ENCODE measurements around the gene SEC24C. TPM values are rescaled to one million over a fixed set of nuclear protein-coding genes. Genes with fewer than 3 reads are reported as not detected.
"Not testable (repeated sequence)": the region's sequence is repeated elsewhere in the genome, so short reads cannot be mapped to it uniquely, and the experiment has no call there.

Gene SEC24C
- polyA plus RNA-seq, 1 donor, result 66.9 TPM

- no peak overlapping the region for H3K4me3 ChIP-seq (ENCODE audit: low read length)
- no peak for DNase-seq
- peaks cover 78% of the 10 kb centered on the region for H3K36me3 ChIP-seq (ENCODE audit: control insufficient read depth, insufficient read depth, low read length)
- WGBS (ENCODE audit: insufficient coverage, low lambda C conversion rate), result 100% methylated on average over 2 of the region's 22 CpGs
- H3K9me3 ChIP-seq (ENCODE audit: control insufficient read depth, low read depth, low read length), result no peaks in the 10 kb centered on the region
- no peak overlapping the region for H3K27ac ChIP-seq (ENCODE audit: low read length)
- H3K4me1 ChIP-seq (ENCODE audit: control insufficient read depth, insufficient read depth, low read length), result peaks cover 12% of the 10 kb centered on the region
- H3K27me3 ChIP-seq (ENCODE audit: control insufficient read depth, insufficient read depth, low read length), result no peaks in the 10 kb centered on the region
Observed at GRCh38 chr10:73790886-73791625, 46.9 kb downstream of the SEC24C start.

DNA sequence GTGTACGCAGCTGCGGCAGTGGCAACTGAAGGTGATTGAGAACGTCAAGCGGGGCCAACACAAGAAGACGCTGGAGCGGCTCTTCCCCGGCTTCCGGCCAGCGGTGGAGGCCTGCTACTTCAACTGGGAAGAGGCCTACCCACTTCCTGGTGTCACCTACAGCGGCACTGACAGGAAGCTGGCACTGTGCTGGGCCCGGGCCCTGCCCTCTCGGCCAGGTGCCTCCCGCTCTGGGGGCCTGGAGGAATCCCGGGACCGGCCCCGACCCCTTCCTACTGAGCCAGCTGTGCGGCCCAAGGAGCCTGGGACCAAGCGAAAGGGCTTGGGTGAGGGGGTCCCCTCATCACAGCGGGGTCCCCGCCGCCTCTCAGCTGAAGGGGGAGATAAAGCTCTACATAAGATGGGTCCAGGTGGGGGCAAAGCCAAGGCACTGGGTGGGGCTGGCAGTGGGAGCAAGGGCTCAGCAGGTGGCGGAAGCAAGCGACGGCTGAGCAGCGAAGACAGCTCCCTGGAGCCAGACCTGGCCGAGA is 47.8 kb downstream of the SEC24C start:
- H3K27me3 ChIP-seq (ENCODE audit: control insufficient read depth, insufficient read depth, low read length), result no peaks in the 10 kb centered on the region
- peaks cover 12% of the 10 kb centered on the region for H3K4me1 ChIP-seq (ENCODE audit: control insufficient read depth, insufficient read depth, low read length)
- no peaks in the 10 kb centered on the region for H3K9me3 ChIP-seq (ENCODE audit: control insufficient read depth, low read depth, low read length)
- no CpG with 5 or more reads among the region's 26 CpGs for WGBS (ENCODE audit: insufficient coverage, low lambda C conversion rate)
- no peak overlapping the region for H3K4me3 ChIP-seq (ENCODE audit: low read length)
- no peak overlapping the region for H3K27ac ChIP-seq (ENCODE audit: low read length)
- no peak for DNase-seq
- peaks cover 85% of the 10 kb centered on the region for H3K36me3 ChIP-seq (ENCODE audit: control insufficient read depth, insufficient read depth, low read length)

- peaks cover 94% of the 10 kb centered on the region for H3K36me3 ChIP-seq (ENCODE audit: control insufficient read depth, insufficient read depth, low read length)
- no CpG with 5 or more reads among the region's 5 CpGs for WGBS (ENCODE audit: insufficient coverage, low lambda C conversion rate)
- DNase-seq, result no peak
Observed at GRCh38 chr10:73793456-73793855, 49.3 kb downstream of the SEC24C start.

DNA sequence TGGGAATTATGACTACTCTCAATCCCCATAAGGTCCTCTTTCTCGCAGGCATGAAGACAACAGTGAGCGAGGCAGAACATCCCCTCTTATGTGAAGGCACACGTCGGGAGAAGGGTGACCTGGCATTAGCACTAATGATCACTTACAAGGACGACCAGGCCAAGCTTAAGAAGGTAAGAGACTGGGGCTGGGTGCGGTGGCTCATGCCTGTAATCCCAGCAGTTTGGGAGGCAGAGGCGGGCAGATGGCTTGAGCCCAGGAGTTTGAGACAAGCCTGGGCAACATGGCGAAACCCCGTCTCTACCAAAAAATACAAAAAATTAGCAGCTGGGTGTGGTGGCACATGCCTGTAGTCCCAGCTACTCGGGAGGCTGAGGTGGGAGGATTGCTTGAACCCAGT is 51.3 kb downstream of the SEC24C start:
- whole genome bisulfite sequencing (ENCODE audit: insufficient coverage, low lambda C conversion rate), result no CpG with 5 or more reads among the region's 10 CpGs
- H3K27ac ChIP-seq (ENCODE audit: low read length); DNase-seq; H3K9me3 ChIP-seq (ENCODE audit: control insufficient read depth, low read depth, low read length); H3K4me3 ChIP-seq (ENCODE audit: low read length); H3K4me1 ChIP-seq (ENCODE audit: control insufficient read depth, insufficient read depth, low read length); H3K27me3 ChIP-seq (ENCODE audit: control insufficient read depth, insufficient read depth, low read length): not testable (repeated sequence)
- peaks cover 96% of the 10 kb centered on the region for H3K36me3 ChIP-seq (ENCODE audit: control insufficient read depth, insufficient read depth, low read length)

More at GRCh38 chr10:73793456-73793855, 49.3 kb downstream of the SEC24C start:
- Histone ChIP-seq H3K9me3 (ENCODE audit: control insufficient read depth, low read depth, low read length) (no peaks in the 10 kb centered on the region), H3K27ac (ENCODE audit: low read length) (no peak overlapping the region), H3K4me1 (ENCODE audit: control insufficient read depth, insufficient read depth, low read length) (no peaks in the 10 kb centered on the region), H3K27me3 (ENCODE audit: control insufficient read depth, insufficient read depth, low read length) (no peaks in the 10 kb centered on the region), H3K4me3 (ENCODE audit: low read length) (no peak overlapping the region)

DNA sequence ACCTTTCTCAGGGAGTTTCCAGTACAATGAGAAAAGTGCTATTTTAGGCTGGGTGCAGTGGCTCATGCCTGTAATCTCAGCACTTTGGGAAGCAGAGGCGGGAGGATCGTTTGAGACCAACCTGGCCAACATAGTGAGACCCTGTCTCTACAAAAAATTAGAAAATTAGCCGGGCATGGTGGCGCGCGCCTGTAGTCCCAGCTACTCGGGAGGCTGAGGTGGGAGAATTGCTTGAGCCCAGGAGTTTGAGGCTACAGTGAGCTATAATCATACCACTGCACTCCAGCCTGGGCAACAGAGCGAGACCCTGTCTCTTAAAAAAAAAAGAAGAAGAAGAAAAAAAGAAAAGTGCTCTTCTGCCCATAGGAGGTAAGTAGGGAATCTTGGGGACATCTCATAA is 51.9 kb downstream of the SEC24C start:
- not testable (repeated sequence) for H3K4me1 ChIP-seq (ENCODE audit: control insufficient read depth, insufficient read depth, low read length); H3K27me3 ChIP-seq (ENCODE audit: control insufficient read depth, insufficient read depth, low read length); H3K27ac ChIP-seq (ENCODE audit: low read length); H3K9me3 ChIP-seq (ENCODE audit: control insufficient read depth, low read depth, low read length); DNase-seq; H3K4me3 ChIP-seq (ENCODE audit: low read length)
- H3K36me3 ChIP-seq (ENCODE audit: control insufficient read depth, insufficient read depth, low read length), result peaks cover 96% of the 10 kb centered on the region
- no CpG with 5 or more reads among the region's 8 CpGs for WGBS (ENCODE audit: insufficient coverage, low lambda C conversion rate)

GRCh38 chr10:73796766-73797165 is 52.6 kb downstream of the SEC24C start:
- Histone ChIP-seq H3K36me3 (ENCODE audit: control insufficient read depth, insufficient read depth, low read length) (peaks cover 96% of the 10 kb centered on the region), H3K27ac (ENCODE audit: low read length) (no peak overlapping the region), H3K9me3 (ENCODE audit: control insufficient read depth, low read depth, low read length) (no peaks in the 10 kb centered on the region), H3K4me3 (ENCODE audit: low read length) (no peak overlapping the region), H3K4me1 (ENCODE audit: control insufficient read depth, insufficient read depth, low read length) (no peaks in the 10 kb centered on the region), H3K27me3 (ENCODE audit: control insufficient read depth, insufficient read depth, low read length) (no peaks in the 10 kb centered on the region)
- DNase-seq, result no peak
- no CpG with 5 or more reads among the region's 5 CpGs for WGBS (ENCODE audit: insufficient coverage, low lambda C conversion rate)

- Histone ChIP-seq H3K4me3 (ENCODE audit: low read length) (no peak overlapping the region), H3K36me3 (ENCODE audit: control insufficient read depth, insufficient read depth, low read length) (peaks cover 96% of the 10 kb centered on the region), H3K9me3 (ENCODE audit: control insufficient read depth, low read depth, low read length) (no peaks in the 10 kb centered on the region), H3K27me3 (ENCODE audit: control insufficient read depth, insufficient read depth, low read length) (no peaks in the 10 kb centered on the region), H3K4me1 (ENCODE audit: control insufficient read depth, insufficient read depth, low read length) (no peaks in the 10 kb centered on the region), H3K27ac (ENCODE audit: low read length) (no peak overlapping the region)
- no peak for DNase-seq
- WGBS (ENCODE audit: insufficient coverage, low lambda C conversion rate), result no CpG with 5 or more reads among the region's 19 CpGs
Observed at GRCh38 chr10:73797324-73798025, 53.3 kb downstream of the SEC24C start.

DNA sequence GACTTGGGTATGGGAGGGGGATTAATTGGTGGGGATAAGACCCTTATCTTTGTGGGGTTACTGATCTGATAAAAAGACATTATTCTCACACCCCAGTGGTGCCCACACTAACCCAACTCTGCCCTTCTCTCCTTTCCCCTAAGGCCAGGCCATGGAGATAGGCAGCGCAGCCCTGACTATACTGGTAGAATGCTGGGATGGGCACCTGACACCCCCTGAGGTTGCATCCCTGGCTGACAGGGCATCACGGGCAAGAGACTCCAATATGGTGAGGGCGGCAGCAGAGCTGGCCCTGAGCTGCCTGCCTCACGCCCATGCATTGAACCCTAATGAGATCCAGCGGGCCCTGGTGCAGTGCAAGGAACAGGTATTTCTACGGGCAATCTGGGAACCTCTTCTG is 53.9 kb downstream of the SEC24C start:
- peaks cover 96% of the 10 kb centered on the region for H3K36me3 ChIP-seq (ENCODE audit: control insufficient read depth, insufficient read depth, low read length)

GRCh38 chr10:73798927-73799560 is 54.9 kb downstream of the SEC24C start:
- H3K27ac ChIP-seq (ENCODE audit: low read length), result no peak overlapping the region
- H3K4me3 ChIP-seq (ENCODE audit: low read length), result no peak overlapping the region
- peaks cover 96% of the 10 kb centered on the region for H3K36me3 ChIP-seq (ENCODE audit: control insufficient read depth, insufficient read depth, low read length)
- H3K27me3 ChIP-seq (ENCODE audit: control insufficient read depth, insufficient read depth, low read length), result no peaks in the 10 kb centered on the region
- H3K4me1 ChIP-seq (ENCODE audit: control insufficient read depth, insufficient read depth, low read length), result no peaks in the 10 kb centered on the region
- WGBS (ENCODE audit: insufficient coverage, low lambda C conversion rate), result no CpG with 5 or more reads among the region's 10 CpGs
- no peaks in the 10 kb centered on the region for H3K9me3 ChIP-seq (ENCODE audit: control insufficient read depth, low read depth, low read length)
- DNase-seq, result no peak

More for the DNA sequence above, 53.9 kb downstream of the SEC24C start:
- no peak overlapping the region for H3K27ac ChIP-seq (ENCODE audit: low read length)
- H3K4me1 ChIP-seq (ENCODE audit: control insufficient read depth, insufficient read depth, low read length), result no peaks in the 10 kb centered on the region
- no peaks in the 10 kb centered on the region for H3K27me3 ChIP-seq (ENCODE audit: control insufficient read depth, insufficient read depth, low read length)
- no peak overlapping the region for H3K4me3 ChIP-seq (ENCODE audit: low read length)
- WGBS (ENCODE audit: insufficient coverage, low lambda C conversion rate), result no CpG with 5 or more reads among the region's 6 CpGs
- no peaks in the 10 kb centered on the region for H3K9me3 ChIP-seq (ENCODE audit: control insufficient read depth, low read depth, low read length)
- DNase-seq, result no peak

- H3K27me3 ChIP-seq (ENCODE audit: control insufficient read depth, insufficient read depth, low read length), result no peaks in the 10 kb centered on the region
- H3K9me3 ChIP-seq (ENCODE audit: control insufficient read depth, low read depth, low read length), result no peaks in the 10 kb centered on the region
- H3K4me3 ChIP-seq (ENCODE audit: low read length), result no peak overlapping the region
- no peak for DNase-seq
- H3K36me3 ChIP-seq (ENCODE audit: control insufficient read depth, insufficient read depth, low read length), result peaks cover 93% of the 10 kb centered on the region
- WGBS (ENCODE audit: insufficient coverage, low lambda C conversion rate), result no CpG with 5 or more reads among the region's 9 CpGs
- H3K27ac ChIP-seq (ENCODE audit: low read length), result no peak overlapping the region
- H3K4me1 ChIP-seq (ENCODE audit: control insufficient read depth, insufficient read depth, low read length), result no peaks in the 10 kb centered on the region
Observed at GRCh38 chr10:73799899-73800559, 55.9 kb downstream of the SEC24C start.

Measured in large intestine (tissue), 3 donors.